GM20000 (cell line): ENCODE measurements around the gene PCBP2.
"Not testable (repeated sequence)": the region's sequence is repeated elsewhere in the genome, so short reads cannot be mapped to it uniquely, and the experiment has no call there.

Source experiments
- DNase-seq: peaks from one replicate; pipeline ENCODE4 v3.0.0; 2012; ENCODE audit warnings: low spot score
- CTCF ChIP-seq: IDR thresholded peaks from 2 replicates; pipeline ENCODE4 v1.5.1; 2012; ENCODE audit warnings: mild to moderate bottlenecking, control low read depth; ENCODE audit errors: extremely low read depth, missing control alignments

Gene PCBP2

GRCh38 chr12:53428741-53429140 lies 23.2 kb upstream of the PCBP2 start:
- DNase-seq = no peak
- TF ChIP-seq CTCF = no peak

GRCh38 chr12:53430116-53430515 lies 21.8 kb upstream of the PCBP2 start:
- no peak for TF ChIP-seq CTCF
- no peak for DNase-seq

GRCh38 chr12:53431187-53431586 lies 20.7 kb upstream of the PCBP2 start:
- no peak for TF ChIP-seq CTCF
- no peak for DNase-seq

DNA sequence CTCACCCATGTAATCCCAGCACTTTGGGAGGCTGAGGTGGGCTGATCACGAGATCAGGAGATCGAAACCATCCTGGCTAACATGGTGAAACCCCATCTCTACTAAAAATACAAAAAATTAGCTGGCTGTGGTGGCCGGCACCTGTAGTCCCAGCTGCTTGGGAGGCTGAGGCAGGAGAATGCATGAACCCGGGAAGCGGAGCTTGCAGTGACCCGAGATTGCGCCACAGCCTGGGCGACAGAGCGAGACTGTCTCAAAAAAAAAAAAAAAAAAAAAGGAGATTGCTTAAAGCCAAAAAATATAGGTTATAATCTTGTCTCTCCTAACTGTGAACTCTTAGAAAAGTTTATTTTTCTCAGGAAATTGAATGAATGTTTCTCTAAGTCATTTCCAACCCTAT lies 16.6 kb upstream of the PCBP2 start:
- DNase-seq = not testable (repeated sequence)

GRCh38 chr12:53439582-53439981 lies 12.3 kb upstream of the PCBP2 start:
- DNase-seq = not testable (repeated sequence)

GRCh38 chr12:53441040-53441833 lies 10.7 kb upstream of the PCBP2 start, which contains the start of gene PRR13:
TSS of gene PRR13 (plus strand) at chr12:53441734. CDS start at chr12:53442715, 981 bp downstream.
- peak; percentile 97 for DNase-seq
- no peak for TF ChIP-seq CTCF

- DNase-seq = no peak
- TF ChIP-seq CTCF = no peak
These were observed 7.9 kb upstream of the PCBP2 start for GRCh38 chr12:53443955-53444354.

GRCh38 chr12:53444593-53445325 lies 7.1 kb upstream of the PCBP2 start:
- DNase-seq = not testable (repeated sequence)

- no peak for DNase-seq
- TF ChIP-seq CTCF = no peak
These were observed 966 bp upstream of the PCBP2 start for GRCh38 chr12:53450936-53451335.
